ENCODE data around the gene IRAK4. TPM values are rescaled to one million over a fixed set of nuclear protein-coding genes. Genes with fewer than 3 reads are reported as not detected.

IRAK4 gene
- total and polyA plus RNA-seq, 4 donors: 9.8 to 18.5 (median 11.3) TPM

- Histone ChIP-seq H3K9me3 (ENCODE audit: control insufficient read depth, insufficient read depth, low read length) (no peaks in the 10 kb centered on the region), H3K4me3 (ENCODE audit: low read depth, low read length) (peak overlapping the region; percentile 84), H3K27me3 (ENCODE audit: control insufficient read depth, insufficient read depth, low read length) (no peaks in the 10 kb centered on the region), H3K36me3 (ENCODE audit: control insufficient read depth, insufficient read depth, low read length) (peaks cover 7% of the 10 kb centered on the region), H3K4me1 (ENCODE audit: control insufficient read depth, insufficient read depth, low read length) (no peaks in the 10 kb centered on the region), H3K27ac (ENCODE audit: low read depth, low read length) (peak overlapping the region; percentile 89)
- peak in 3 of 6 donors; percentile 7 to 49 (median 47) for DNase-seq (ENCODE audit: low read depth in 4 of 6, low spot score in 6 of 6)
- whole genome bisulfite sequencing (ENCODE audit: insufficient coverage): 0% methylated on average over 7 of the region's 20 CpGs
Observed at GRCh38 chr12:43805149-43805859, 46.6 kb downstream of the IRAK4 start.

- Histone ChIP-seq H3K9me3 (ENCODE audit: control insufficient read depth, insufficient read depth, low read length) (no peaks in the 10 kb centered on the region), H3K27me3 (ENCODE audit: control insufficient read depth, insufficient read depth, low read length) (no peaks in the 10 kb centered on the region), H3K4me3 (ENCODE audit: low read depth, low read length) (peak within 1 kb of the TSS; percentile 84), H3K27ac (ENCODE audit: low read depth, low read length) (peak within 1 kb of the TSS; percentile 98), H3K36me3 (ENCODE audit: control insufficient read depth, insufficient read depth, low read length) (peaks cover 3% of the 10 kb centered on the region), H3K4me1 (ENCODE audit: control insufficient read depth, insufficient read depth, low read length) (no peaks in the 10 kb centered on the region)
- peak; percentile 64 to 95 (median 82) for DNase-seq (ENCODE audit: low read depth in 4 of 6, low spot score in 6 of 6)
- WGBS (ENCODE audit: insufficient coverage): 0% methylated on average over 86 of the region's 89 CpGs
Observed at GRCh38 chr12:43805860-43806736, 47.3 kb downstream of the IRAK4 start, which contains the start of gene TWF1. Gene TWF1 (minus strand): TSS chr12:43806317. CDS start chr12:43806245, 72 bp downstream.

- peak in 1 of 6 donors; percentile 14 for DNase-seq (ENCODE audit: low read depth in 4 of 6, low spot score in 6 of 6)
- peak overlapping the region; percentile 98 for H3K27ac ChIP-seq (ENCODE audit: low read depth, low read length)
- no peaks in the 10 kb centered on the region for H3K27me3 ChIP-seq (ENCODE audit: control insufficient read depth, insufficient read depth, low read length)
- no peaks in the 10 kb centered on the region for H3K9me3 ChIP-seq (ENCODE audit: control insufficient read depth, insufficient read depth, low read length)
- H3K36me3 ChIP-seq (ENCODE audit: control insufficient read depth, insufficient read depth, low read length): peaks cover 1% of the 10 kb centered on the region
- WGBS (ENCODE audit: insufficient coverage): 0% methylated on average over 1 of the region's 3 CpGs
- peak overlapping the region; percentile 84 for H3K4me3 ChIP-seq (ENCODE audit: low read depth, low read length)
- no peaks in the 10 kb centered on the region for H3K4me1 ChIP-seq (ENCODE audit: control insufficient read depth, insufficient read depth, low read length)
Observed at GRCh38 chr12:43806737-43807072, 48.0 kb downstream of the IRAK4 start.

DNA sequence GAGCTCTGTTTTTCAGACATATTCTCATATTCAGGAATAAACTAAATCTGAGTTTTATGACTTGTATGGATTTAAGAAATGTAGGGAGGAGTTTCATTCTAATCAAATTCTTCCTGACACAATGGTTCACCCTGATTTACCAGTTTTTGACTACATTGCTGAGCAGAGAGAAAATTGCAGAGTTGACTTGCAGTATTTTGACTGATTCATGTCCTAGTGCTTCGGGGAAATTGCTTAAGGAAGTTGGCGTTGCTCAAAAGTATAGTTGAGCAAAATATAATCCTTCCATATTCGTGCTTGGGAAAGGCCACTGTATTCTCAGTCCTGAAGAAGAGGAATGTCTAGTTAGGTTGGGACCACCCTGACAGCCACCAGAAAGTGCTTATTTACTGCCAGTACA, 48.6 kb downstream of the IRAK4 start:
- no peaks in the 10 kb centered on the region for H3K4me1 ChIP-seq (ENCODE audit: control insufficient read depth, insufficient read depth, low read length)
- H3K27me3 ChIP-seq (ENCODE audit: control insufficient read depth, insufficient read depth, low read length): no peaks in the 10 kb centered on the region
- no peaks in the 10 kb centered on the region for H3K36me3 ChIP-seq (ENCODE audit: control insufficient read depth, insufficient read depth, low read length)
- no peaks in the 10 kb centered on the region for H3K9me3 ChIP-seq (ENCODE audit: control insufficient read depth, insufficient read depth, low read length)
- DNase-seq (ENCODE audit: low read depth in 4 of 6, low spot score in 6 of 6): no peak
- no peak overlapping the region for H3K4me3 ChIP-seq (ENCODE audit: low read depth, low read length)
- no peak overlapping the region for H3K27ac ChIP-seq (ENCODE audit: low read depth, low read length)
- 100% methylated on average over 1 of the region's 3 CpGs for WGBS (ENCODE audit: insufficient coverage)

DNA sequence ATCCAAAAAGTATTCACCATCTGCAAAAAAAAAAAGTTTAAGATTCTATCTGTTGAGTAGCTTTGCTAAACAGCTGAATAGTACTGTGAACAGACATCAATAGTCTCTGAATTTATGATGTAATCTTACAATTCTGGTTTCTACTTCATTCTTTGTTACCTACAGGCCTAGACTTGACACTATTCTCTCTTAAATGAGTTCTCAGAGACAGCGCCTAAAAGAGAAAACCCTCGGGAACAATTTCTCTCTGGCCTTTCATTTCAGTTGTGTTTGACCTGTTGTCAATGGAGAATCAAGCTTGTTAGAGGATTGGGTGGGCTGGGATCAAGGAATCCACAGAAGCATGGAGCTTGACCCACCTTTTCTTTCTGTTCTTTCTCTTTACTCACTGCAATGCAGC, 53.3 kb downstream of the IRAK4 start:
- no peak for DNase-seq (ENCODE audit: low read depth in 4 of 6, low spot score in 6 of 6)
- H3K4me1 ChIP-seq (ENCODE audit: control insufficient read depth, insufficient read depth, low read length): no peaks in the 10 kb centered on the region
- H3K9me3 ChIP-seq (ENCODE audit: control insufficient read depth, insufficient read depth, low read length): no peaks in the 10 kb centered on the region

DNA sequence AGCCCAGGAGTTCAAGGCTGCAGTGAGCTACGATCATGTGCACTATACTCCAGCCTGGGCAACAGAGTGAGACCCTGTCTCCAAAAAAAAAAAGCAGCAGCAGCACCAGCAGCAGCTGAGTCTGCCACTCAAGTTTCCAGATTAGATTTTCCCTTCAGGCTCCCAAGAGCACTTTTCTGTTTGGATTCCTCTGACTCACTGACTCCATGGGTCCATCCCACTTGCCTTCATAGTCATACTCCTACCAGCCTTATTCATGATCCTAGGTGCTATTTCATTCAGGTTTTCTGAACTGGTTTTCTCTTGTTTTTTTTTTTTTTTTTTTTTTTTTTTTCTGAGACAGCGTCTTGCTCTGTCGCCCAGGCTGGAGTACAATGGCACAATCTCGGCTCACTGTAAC, 54.2 kb downstream of the IRAK4 start:
- Histone ChIP-seq H3K9me3 (ENCODE audit: control insufficient read depth, insufficient read depth, low read length) (no peaks in the 10 kb centered on the region), H3K36me3 (ENCODE audit: control insufficient read depth, insufficient read depth, low read length) (no peaks in the 10 kb centered on the region), H3K27ac (ENCODE audit: low read depth, low read length) (no peak overlapping the region), H3K27me3 (ENCODE audit: control insufficient read depth, insufficient read depth, low read length) (no peaks in the 10 kb centered on the region), H3K4me1 (ENCODE audit: control insufficient read depth, insufficient read depth, low read length) (no peaks in the 10 kb centered on the region), H3K4me3 (ENCODE audit: low read depth, low read length) (no peak overlapping the region)
- DNase-seq (ENCODE audit: low read depth in 4 of 6, low spot score in 6 of 6): no peak
- 100% methylated on average over 4 of the region's 4 CpGs for WGBS (ENCODE audit: insufficient coverage)

More for the DNA sequence above, 53.3 kb downstream of the IRAK4 start:
- no peak overlapping the region for H3K4me3 ChIP-seq (ENCODE audit: low read depth, low read length)
- WGBS (ENCODE audit: insufficient coverage): no CpG with 5 or more reads among the region's 2 CpGs
- H3K27me3 ChIP-seq (ENCODE audit: control insufficient read depth, insufficient read depth, low read length): no peaks in the 10 kb centered on the region
- H3K27ac ChIP-seq (ENCODE audit: low read depth, low read length): no peak overlapping the region
- H3K36me3 ChIP-seq (ENCODE audit: control insufficient read depth, insufficient read depth, low read length): no peaks in the 10 kb centered on the region

GRCh38 chr12:43815416-43815815, 56.7 kb downstream of the IRAK4 start:
- H3K36me3 ChIP-seq (ENCODE audit: control insufficient read depth, insufficient read depth, low read length): no peaks in the 10 kb centered on the region
- H3K4me3 ChIP-seq (ENCODE audit: low read depth, low read length): no peak overlapping the region
- no peaks in the 10 kb centered on the region for H3K9me3 ChIP-seq (ENCODE audit: control insufficient read depth, insufficient read depth, low read length)
- H3K27ac ChIP-seq (ENCODE audit: low read depth, low read length): no peak overlapping the region
- 82% methylated on average over 3 of the region's 3 CpGs for WGBS (ENCODE audit: insufficient coverage)
- no peaks in the 10 kb centered on the region for H3K4me1 ChIP-seq (ENCODE audit: control insufficient read depth, insufficient read depth, low read length)
- H3K27me3 ChIP-seq (ENCODE audit: control insufficient read depth, insufficient read depth, low read length): no peaks in the 10 kb centered on the region
- no peak for DNase-seq (ENCODE audit: low read depth in 4 of 6, low spot score in 6 of 6)

DNA sequence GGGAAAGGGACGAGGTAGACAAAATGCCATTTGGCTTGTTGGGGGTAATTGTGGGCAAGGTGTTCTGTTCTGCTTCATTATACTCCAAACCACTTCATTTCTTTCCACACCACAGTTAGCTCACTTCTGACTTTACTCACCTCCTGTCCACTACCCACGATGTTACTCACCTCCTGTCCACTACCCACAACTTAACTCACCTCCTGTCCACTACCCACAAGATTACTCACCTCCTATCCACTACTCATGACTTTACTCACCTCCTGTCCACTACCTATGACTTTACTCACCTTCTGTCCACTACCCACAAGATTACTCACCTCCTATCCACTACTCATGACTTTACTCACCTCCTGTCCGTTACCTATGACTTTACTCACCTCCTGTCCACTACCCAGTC, 57.4 kb downstream of the IRAK4 start:
- Histone ChIP-seq H3K9me3 (ENCODE audit: control insufficient read depth, insufficient read depth, low read length) (no peaks in the 10 kb centered on the region), H3K36me3 (ENCODE audit: control insufficient read depth, insufficient read depth, low read length) (no peaks in the 10 kb centered on the region), H3K27me3 (ENCODE audit: control insufficient read depth, insufficient read depth, low read length) (no peaks in the 10 kb centered on the region), H3K27ac (ENCODE audit: low read depth, low read length) (no peak overlapping the region), H3K4me3 (ENCODE audit: low read depth, low read length) (no peak overlapping the region), H3K4me1 (ENCODE audit: control insufficient read depth, insufficient read depth, low read length) (no peaks in the 10 kb centered on the region)
- WGBS (ENCODE audit: insufficient coverage): 86% methylated on average over 2 of the region's 3 CpGs
- no peak for DNase-seq (ENCODE audit: low read depth in 4 of 6, low spot score in 6 of 6)

DNA sequence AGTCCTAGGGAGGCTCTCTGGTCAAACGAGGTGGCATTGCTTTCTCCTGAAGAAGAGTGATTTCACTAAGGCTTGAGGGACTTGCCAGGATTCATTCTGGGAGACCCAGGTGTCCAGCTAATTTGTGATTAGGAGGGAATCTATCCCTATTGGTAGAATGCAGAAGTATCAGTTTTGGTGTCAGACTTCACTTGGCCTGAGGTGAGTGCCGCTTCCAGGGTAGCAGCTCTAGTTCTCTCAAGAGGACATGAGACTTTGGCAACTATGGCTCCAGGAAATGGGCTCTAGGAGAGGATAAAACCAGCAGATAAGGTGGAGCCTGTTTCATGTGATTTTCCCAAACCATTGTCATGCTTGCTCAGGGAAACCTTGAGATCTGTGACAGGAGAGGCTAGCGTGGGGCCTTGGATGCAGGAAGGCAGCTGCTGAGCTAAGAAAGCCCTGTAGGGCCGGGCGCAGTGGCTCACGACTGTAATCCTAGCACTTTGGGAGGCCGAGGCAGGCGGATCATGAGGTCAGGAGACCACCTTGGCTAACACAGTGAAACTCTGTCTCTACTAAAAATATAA, 65.5 kb downstream of the IRAK4 start:
- Histone ChIP-seq H3K9me3 (ENCODE audit: control insufficient read depth, insufficient read depth, low read length) (no peaks in the 10 kb centered on the region), H3K36me3 (ENCODE audit: control insufficient read depth, insufficient read depth, low read length) (no peaks in the 10 kb centered on the region), H3K4me1 (ENCODE audit: control insufficient read depth, insufficient read depth, low read length) (no peaks in the 10 kb centered on the region), H3K27ac (ENCODE audit: low read depth, low read length) (no peak overlapping the region), H3K27me3 (ENCODE audit: control insufficient read depth, insufficient read depth, low read length) (no peaks in the 10 kb centered on the region), H3K4me3 (ENCODE audit: low read depth, low read length) (no peak overlapping the region)
- DNase-seq (ENCODE audit: low read depth in 4 of 6, low spot score in 6 of 6): no peak
- WGBS (ENCODE audit: insufficient coverage): 96% methylated on average over 8 of the region's 8 CpGs
